Activated CD4-positive, CD25-positive, alpha-beta regulatory T cell treated with anti-CD3 and anti-CD28 coated beads, Interleukin-2, amount 50 U/mL, for 24 hours (primary cell): ENCODE measurements around the gene B3GALT5.

Experiments
- ATAC-seq, 2 donors: fragments of 150-1000 bp; cut with Tn5 transposase; one replicate each; pipeline ENCODE4 v1.10.0; 2021; ENCODE audit warnings: mild to moderate bottlenecking in 1 of 2, moderate library complexity in 1 of 2

The B3GALT5 gene

DNA sequence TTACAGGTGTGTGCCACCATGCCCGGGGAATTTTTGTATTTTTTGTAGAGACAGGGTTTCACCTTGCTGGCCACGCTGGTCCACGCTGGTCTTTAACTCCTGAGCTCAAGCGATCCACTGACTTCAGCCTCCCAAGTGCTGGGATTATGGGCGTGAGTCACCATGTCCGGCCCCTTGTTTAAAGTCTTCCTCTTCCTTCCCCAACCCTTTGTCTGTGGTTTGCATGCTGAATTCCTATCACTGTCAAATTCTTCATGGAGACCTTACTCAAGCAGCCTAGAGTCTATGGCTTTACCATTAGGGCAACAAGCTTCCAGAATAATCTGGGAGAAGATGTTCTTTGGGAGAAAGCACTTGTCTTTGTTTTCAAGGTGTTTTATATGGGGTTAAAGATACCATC is 34.7 kb downstream of the B3GALT5 start:
- no peak for ATAC-seq

DNA sequence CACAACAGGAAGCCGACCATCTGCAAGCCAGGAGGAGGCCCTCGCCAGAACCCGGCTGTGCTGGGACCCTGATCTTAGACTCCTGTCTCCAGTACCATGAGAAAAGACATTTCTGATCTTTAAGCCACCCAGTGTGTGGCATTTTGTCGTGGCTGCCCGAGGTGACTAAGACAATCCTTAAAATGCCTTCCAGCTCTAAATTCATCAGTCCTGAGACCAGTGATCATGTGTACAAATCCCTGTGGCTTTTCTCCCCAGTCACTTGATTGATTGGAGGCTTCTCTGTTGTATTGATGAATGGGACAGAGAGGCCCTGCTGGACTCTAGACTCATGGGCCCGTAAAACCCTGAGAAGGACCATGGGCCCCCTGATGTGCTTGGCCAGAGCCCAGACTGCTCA is 36.1 kb downstream of the B3GALT5 start:
- no peak for ATAC-seq

DNA sequence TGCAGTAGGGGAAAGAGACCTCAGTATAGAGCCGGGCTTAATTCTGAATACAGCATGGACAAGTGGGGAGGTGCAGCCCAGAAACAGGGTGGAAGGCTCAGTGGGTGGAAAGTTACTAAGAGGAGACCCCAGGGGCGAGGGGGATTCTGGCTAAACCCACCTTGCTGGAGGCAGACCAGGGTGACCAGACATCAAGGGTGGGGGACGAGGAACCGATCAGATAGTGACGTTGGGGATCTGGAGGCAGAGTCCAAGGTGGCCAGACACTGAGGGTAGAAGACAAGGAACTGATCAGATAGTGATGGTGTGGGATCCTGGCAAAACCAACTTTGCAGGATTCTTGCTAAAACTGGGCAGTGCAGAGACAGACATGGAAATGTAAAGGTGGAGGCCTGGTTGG is 36.8 kb downstream of the B3GALT5 start:
- no peak for ATAC-seq

DNA sequence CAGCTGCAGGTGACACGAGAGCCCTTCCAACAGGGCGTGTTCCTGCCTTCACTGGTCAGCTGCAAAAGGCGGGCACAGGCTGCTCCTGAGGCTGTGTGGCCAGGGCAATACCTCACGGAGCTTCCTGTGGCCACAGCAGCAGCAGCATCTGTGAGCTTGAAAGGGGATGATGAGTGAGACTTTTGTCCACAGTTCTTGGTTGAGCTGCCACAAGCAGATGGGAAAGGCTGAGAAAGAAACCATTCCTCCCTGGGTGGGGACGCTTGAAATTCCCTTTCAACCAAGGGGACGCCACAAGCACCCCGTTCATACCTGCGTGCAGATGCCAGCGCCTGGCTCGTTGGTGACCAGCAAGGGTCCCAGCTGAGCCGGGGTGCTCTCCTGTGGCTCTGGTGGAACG is 37.6 kb downstream of the B3GALT5 start:
- ATAC-seq = no peak

DNA sequence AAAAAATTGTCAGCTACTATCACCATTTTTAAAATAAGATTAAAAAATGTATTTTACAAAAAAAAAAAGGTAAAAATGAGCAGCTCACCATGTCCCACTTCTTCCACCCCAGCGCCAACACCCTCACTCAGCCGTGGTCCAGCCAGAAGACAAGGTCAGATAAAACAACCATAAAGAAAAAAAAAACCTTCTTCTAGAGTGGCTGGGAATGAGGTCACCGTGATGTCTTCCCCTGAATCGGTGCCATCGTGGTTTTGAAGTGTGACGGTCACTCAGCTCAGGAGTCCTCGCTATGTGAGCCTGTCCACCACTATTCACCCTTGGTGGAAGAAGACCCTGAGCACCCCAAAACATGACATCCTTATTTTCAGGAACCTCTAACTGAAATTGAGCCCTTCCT is 38.1 kb downstream of the B3GALT5 start:
- ATAC-seq = no peak

DNA sequence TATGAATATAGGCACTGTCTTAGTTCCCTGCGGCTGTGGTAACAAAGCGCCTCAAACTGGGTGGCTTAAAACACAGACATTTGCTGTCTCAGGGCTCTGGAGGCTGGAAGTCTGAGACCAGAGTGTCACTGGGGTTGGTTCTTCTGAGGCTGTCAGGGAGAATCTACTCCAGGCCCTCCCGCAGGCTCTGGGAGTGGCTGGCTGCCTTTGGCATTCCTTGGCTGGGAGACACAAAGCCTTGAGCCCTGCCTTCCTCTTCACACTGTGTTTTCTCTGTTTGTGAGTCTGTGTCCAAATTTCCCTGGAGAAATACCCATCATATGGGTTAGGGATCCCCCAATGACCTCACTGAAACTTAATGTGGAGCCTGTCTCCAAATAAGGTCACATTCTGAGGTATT is 38.5 kb downstream of the B3GALT5 start:
- no peak for ATAC-seq

DNA sequence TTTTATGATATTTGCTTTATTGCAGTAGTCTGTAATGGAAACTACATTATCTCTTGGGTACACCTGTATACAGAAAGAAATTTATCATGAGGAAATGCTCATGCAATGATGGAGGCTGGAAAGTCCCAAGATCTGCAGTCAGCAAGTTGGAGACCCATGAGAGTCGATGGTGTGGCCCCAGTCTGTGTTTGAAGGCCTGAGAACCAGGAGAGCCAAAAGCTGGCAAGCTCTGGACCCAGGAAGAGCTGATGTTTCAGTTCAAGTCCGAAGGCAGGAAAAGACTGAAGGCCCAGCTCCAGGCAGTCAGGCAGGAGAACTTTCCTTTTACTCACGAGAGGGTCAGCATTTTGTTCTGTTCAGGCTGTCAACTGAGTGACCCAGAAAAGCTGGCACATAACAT is 42.2 kb downstream of the B3GALT5 start:
- no peak for ATAC-seq

DNA sequence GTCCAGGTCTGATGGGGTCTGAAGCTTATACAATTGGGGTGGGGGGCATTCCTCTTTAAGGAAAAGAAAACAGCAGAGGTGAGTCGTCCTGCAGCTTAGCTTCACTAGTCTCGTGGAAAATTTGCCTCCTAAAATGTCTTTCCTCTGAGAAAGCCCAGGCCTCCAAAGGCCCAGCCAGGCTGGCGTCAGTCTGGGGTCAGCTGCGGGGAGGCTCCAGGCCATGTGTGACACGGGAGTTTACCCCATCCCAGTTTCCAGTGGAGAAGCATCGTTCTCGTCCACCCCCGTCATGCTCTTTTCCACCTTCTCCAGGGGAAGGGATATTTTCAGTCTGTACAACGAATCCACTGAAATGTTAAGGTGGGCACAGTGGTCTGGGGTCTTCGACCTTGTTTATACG is 42.8 kb downstream of the B3GALT5 start:
- ATAC-seq = no peak

DNA sequence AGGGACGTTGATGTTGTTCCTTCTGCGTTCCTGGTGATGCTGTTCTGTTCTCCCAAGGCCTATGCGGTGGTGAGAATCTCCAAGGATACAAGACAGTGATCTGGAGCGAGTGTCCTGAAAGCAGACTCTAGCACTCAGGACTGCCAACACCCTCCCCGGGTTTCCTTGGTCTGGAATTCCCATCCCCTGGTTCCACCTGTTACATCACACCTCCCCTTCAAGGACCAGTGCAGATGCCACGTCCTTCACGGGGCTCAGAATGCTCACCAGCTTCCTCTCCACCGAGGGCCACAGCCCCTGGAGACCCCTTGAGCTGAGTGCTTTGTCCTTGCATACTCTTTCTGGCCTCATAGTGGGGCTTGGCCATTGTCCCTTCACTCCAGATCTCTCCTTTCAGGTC is 43.5 kb downstream of the B3GALT5 start:
- no peak for ATAC-seq

DNA sequence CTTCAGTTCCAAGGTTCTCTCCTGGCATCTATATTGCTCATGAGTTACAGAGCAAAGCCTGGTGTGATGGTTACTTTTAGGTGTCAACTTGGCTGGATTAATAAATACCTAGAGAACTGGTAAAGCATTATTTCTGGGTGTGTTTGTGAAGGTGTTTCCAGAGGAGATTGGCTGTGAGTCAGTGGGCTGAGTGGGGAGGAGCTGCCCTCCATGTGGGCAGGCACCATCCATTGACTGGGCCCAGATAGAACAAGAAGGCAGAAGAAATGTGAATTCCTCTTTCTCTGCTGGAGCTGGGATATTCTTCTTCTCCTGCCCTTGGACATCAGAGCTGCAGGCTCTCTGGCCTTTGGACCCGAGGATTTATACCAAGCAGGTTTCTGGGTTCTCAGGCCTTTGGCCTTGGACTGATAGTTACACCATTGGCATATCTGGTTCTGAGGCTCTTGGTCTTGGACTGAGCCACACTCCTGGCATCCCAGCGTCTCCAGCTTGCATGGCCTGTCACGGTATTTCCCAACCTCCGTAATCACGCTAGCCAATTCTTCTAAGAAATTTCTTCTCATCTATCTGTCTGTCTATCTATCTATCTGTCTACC is 44.5 kb downstream of the B3GALT5 start:
- ATAC-seq = no peak

DNA sequence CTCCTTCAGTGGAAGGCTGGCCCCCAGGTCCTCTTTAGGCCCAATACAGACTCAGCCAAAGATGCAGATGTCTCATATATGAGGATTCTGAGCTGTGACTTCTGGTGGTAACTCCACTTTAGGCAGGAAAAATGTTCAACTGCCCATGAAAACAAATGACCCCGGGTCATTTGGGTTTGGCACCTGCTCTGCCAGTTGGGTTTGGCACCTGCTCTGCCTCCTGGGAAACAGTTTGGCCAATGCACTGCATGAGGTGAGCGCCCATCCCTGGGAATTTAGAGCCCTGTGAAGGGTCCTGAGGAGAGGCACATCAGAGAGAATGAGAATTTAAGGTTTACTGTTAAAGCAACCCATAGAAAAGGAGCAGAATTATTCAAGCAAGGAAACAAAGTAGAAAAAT is 45.3 kb downstream of the B3GALT5 start:
- ATAC-seq = no peak

DNA sequence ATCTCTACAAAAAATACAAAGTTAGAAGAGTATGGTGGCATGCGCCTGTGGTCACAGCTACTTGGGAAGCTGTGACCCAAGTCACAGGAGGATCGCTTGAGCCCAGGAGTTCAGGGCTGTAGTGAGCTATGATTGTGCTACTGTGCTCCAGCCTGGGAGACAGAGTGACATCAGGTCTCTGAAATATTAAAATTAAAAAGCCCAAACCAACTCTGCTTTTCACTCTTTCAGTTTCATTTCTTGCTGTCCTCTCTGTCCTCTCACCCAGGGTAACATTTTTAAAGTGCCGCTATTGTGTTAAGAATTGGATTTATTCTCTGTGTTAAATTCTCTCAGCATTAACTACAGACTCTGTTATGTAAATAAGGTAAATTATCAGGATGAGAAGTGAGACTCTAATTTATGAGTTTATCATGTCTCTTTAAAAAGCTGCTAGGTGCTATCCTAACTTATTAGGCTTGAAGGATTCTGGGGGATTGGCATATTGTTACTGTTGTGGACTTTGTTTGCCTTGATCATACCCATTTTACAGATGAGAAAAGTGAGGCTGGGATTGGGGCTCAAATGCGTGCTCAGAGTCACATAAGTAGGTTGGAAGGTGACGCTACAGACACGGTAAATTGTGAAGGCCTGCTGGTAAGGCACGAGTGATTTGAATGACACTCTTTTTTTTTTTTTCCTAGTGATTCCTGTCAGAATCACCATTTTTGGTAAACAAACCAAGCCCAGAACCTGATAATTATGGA is 46.5 kb downstream of the B3GALT5 start:
- ATAC-seq = no peak

DNA sequence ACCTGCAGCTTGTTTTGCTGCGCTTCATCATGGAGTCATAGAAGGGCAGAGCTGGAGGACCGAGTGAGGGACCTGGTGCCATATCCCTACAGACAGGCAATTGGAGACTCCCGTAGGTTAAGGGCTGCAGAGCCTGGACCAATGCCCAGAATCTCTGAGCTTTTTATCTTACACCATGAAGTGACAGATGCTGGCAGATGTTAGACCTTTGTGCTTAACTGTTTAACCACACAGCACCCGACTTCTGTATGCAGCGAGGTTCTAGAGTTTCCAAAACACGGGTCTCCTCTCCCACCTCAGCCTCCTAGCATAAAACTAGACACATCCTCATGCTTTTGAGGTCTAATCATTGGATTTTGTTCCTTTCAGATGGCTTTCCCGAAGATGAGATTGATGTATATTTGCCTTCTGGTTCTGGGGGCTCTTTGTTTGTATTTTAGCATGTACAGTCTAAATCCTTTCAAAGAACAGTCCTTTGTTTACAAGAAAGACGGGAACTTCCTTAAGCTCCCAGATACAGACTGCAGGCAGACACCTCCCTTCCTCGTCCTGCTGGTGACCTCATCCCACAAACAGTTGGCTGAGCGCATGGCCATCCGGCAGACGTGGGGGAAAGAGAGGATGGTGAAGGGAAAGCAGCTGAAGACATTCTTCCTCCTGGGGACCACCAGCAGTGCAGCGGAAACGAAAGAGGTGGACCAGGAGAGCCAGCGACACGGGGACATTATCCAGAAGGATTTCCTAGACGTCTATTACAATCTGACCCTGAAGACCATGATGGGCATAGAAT is 47.6 kb downstream of the B3GALT5 start:
- ATAC-seq = no peak

DNA sequence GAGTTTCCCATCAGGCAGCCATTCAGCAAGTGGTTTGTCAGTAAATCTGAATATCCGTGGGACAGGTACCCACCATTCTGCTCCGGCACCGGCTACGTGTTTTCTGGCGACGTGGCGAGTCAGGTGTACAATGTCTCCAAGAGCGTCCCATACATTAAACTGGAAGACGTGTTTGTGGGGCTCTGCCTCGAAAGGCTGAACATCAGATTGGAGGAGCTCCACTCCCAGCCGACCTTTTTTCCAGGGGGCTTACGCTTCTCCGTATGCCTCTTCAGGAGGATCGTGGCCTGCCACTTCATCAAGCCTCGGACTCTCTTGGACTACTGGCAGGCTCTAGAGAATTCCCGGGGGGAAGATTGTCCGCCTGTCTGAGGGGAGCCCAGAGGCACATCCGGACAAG is 48.4 kb downstream of the B3GALT5 start:
- ATAC-seq = no peak

DNA sequence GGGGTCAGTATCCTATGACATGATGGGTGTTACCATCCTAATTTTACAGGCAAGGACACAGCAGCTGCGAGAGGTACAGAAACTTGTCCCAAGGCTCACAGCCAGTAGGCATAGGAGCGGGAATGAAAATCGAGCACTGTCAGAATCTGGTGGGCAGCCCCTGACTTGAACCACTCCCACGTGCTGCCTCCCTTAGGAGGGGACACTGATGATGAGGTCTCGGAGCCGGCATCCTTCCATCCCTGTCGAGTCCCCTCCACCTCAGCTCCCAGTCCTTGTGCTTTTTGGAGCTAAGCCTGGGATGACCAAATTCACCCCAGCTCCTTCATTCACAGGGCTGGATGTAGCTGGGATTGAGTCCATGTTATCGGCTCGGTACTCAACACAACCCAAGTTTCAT is 49.0 kb downstream of the B3GALT5 start:
- ATAC-seq = no peak

DNA sequence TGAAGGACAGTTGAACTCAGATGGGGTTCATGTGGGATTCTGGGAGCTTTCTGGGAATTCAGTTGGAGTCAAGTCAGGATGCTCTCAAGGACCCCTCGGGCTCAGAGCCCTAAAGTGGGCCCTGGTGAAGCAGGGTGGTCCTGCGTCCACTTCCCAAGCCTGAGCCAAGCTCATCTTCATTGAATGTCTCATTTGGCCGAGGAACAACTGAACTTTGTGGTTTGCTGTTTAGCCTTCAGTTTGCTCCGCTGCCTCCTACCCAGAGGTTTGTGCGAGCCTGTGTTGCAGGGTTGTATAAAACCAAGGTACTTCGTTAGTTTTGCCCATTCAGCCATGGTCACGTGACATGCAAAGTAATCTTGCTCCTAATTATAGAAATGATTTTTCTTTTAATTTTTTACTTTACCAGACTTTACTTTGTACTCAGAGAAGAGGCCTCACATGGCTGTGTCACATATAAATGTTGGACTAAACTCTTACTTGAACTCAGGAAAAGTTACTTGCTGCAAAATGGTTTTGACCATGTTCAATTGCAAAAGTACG is 49.7 kb downstream of the B3GALT5 start:
- no peak for ATAC-seq

DNA sequence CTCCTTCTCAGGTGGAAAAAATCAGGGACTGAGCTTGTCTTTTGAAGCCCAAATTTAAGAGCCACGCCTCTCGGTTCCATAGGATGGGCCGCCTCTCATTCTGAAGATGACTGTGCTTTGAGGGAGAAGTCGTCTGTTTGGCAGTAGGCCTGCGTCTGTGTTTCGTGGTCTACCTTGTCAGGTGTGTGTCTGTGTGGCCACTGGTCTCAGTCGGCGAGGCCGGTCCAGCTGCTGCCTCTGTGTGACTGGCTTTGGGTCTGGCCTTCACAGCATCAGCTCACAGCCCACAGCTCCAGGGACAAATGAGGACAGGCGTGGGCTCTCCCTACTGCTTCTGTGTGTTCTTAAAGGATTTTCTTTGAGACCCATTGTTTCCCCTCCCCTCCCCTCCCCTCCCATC is 50.3 kb downstream of the B3GALT5 start:
- ATAC-seq = no peak

DNA sequence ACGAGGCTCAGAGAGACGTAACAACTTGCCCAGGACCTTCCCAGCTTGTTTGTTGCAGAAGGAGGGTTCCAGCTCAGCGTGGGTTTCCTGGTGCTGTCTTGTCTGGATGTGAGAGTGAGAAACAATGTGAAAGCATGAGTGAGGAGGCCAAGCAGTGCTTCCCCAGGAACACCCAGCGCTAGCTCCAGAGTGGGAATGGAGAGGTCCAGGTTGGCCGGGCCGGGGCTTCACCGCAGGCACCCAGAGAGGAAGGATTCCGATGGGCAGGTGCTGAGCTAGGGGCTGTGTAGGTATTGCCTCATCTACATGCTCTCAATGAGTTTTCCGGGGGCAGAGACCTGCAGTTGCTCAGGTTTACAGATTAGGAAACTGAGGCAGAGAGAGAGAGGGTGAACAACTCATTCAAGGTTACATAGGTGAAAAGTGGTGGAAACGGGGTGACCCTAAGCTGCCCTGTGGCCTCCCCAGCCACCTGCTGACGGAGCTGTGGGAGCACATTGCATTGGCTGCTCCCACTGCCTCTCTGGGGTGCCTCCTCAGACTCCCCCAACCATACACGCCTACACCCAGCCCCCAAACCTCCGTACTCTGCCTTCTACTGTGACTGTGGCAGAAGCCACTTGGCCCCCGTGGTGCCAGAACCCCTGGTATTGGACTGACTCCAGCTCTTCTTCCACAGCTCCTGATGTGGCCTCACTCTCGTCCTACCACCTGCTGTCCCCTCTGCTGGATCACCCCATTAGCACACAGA is 51.2 kb downstream of the B3GALT5 start:
- ATAC-seq = no peak

DNA sequence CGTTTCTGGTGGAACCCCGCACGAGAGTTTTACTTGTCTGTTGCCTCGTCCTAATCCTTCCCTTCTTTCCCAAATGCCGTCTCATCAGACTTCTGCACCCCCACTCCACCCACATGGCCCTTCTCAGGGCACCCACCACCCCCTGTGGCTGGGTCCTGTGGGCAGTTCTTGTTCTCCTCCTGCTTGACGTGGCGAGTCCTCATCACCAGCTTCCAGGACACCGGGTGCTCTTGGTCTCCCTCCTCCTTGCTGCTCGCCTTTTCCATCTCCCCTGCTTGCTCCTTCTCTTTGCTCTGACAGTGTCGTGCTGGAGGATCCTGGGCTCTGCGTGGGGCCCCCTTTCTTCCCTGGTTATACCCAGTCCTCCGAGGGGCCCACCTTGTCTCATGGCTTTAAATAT is 51.8 kb downstream of the B3GALT5 start:
- no peak for ATAC-seq

DNA sequence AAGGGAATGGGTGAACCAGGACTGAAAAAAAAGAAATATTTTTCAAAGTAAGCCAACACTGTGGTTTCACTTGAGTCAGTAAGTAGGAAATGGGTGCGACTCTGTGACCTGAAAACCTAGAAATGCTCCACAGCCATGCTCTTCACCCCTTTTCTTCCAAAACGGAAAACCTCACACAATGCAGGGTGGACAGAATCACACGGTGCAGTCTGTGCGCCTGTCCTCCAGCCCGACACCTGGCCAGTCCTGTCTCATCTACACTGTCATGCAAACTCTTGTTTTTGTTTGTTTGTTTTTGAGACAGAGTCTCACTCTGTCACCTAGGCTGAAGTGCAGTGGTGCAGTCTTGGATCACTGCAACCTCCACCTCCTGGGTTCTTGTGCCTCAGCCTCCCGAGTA is 53.3 kb downstream of the B3GALT5 start:
- ATAC-seq = no peak

DNA sequence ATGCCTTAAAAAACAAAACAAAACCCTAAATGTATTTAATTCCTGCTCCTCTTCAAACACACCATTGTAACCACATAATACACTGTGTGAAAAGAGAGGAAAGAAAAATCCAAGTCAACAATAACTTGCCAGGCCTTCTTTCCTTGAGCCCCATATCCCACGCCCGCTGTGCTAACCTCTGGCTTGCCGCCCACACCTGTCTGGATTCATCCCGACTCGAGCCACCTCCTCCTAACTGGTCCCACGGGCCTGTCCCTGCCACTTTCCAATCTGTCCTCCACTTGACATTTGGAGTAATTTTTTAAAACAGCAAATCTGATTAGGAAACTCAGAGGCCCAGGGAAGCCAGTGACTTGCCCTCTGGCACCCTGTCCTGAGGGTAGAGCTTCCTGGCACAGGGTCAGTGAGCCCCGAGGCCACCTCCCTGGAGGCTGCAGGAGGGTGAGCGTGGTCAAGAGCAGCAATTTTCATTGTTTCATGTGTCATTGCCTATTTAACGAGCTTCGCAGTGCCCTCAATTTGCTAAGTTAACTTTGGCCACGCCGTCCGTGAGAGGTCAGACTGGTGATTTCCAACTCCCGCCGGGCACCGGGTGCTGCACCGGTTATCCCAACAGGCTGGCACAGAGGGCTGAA is 54.1 kb downstream of the B3GALT5 start:
- ATAC-seq = no peak

DNA sequence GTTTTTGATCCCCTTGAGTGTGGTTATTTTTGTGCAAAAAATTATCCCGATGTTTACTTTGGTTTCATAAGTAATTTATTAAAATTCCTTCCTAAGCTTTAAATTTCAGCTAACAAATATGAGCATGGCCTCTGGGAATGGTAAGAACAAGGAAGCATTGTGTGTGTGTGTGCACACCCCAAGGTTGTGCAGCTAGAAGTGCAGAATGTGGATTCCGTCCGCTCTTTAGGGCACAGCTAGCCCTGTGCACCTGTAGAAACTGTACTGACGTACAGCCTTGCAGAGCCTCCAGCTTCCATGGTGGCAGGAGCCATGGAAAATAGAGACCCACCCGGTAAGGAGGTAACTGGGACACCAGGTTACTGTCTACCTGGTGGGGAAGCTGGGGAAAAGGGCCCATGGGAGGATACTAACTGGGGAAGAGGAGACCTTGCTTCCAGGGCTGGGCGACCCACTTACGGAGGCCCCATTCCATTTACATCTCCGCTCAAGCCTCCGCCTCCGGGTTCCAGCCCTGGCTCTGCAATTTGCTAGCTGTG is 54.7 kb downstream of the B3GALT5 start:
- ATAC-seq = no peak
